ENCODE results near the gene CHRNA1. TPM values are rescaled to one million over a fixed set of nuclear protein-coding genes. Genes with fewer than 3 reads are reported as not detected.

The CHRNA1 gene
- total and polyA plus RNA-seq, 2 of the 13 experiments (the other 11 are each of a cell fraction or from before 2014, with no cell fraction given): not detected

DNA sequence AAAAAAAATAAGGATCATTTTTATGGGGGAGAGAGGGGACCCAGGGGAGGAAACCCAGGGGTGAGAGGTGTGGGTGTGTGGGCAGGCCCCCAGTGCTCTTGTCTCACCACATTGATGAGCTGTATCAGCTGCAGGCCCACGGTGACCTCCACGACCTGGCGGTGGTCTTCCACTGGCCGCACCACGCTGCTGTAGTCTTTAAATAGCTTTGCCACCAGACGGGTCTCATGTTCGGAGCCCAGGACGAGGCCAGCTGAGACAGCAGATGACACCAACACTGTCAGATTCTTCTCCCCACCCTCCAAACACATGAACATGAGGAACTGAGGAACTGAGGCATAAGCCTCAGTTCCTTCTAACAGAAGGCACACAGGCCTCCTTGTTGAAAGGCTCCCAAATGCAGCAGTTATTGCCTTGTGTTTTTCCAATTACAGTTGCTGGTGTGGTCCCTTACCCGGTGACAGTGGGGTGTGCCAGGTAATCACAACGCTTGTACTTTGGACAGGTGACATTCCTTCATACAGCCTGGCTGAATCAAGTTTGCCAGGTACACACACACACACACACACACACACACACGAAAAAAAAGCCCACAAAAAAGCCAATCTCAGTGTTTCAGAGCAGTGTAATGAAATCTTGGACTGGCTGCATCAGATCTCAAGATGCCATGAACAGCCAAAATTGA is 4.7 kb downstream of the CHRNA1 start (continued):
- TF ChIP-seq, protein P1, sequence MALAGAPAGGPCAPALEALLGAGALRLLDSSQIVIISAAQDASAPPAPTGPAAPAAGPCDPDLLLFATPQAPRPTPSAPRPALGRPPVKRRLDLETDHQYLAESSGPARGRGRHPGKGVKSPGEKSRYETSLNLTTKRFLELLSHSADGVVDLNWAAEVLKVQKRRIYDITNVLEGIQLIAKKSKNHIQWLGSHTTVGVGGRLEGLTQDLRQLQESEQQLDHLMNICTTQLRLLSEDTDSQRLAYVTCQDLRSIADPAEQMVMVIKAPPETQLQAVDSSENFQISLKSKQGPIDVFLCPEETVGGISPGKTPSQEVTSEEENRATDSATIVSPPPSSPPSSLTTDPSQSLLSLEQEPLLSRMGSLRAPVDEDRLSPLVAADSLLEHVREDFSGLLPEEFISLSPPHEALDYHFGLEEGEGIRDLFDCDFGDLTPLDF (CRISPR knock-in tag; IDR thresholded peaks at IDR 0.05): no peak
- TF ChIP-seq ASH2L (IDR thresholded peaks at IDR 0.05; ENCODE audit: insufficient read length, low read depth, low read length): no peak

DNA sequence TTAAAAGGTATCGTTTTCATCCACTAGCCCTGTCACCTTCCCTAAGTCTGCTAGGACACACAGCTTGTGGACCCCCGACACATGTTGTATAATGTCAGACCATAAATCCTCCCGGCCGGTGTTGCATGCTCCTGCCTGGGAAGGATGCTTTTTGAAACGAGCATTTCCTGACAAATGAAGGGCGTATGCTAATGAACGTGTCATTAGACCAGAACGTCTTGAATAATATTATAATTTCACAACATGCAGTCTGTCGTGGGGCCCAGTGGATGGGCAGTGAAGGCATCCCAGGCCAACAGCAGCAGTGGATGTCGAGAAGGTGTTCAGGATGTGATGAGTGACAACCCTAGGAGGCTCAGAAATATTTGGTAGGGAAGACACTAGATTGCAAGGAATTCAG is 7.5 kb downstream of the CHRNA1 start:
- H3K9ac ChIP-seq (ENCODE audit: insufficient read depth, low read depth, low read length): no peak overlapping the region
- FAIRE-seq (no peak), DNase-seq (ENCODE audit: low spot score) (no peak), ATAC-seq (no peak)
- no peak overlapping the region for H2AFZ ChIP-seq (ENCODE audit: low read length)
- no peak overlapping the region for H3K27ac ChIP-seq (ENCODE audit: extremely low read length, insufficient read depth, low read length)
- no peak overlapping the region for H3K4me2 ChIP-seq (ENCODE audit: low read depth, low read length)
- POLR2A ChIA-PET: no interaction called here
- BruUV-seq (replicated peaks): no TSS peak
- no peaks in the 10 kb centered on the region for H3K79me2 ChIP-seq (ENCODE audit: insufficient read depth, low read length)
- TF ChIP-seq ZNF619 (CRISPR knock-in tag; IDR thresholded peaks at IDR 0.05): no peak
- TF ChIP-seq ZNF589 (CRISPR knock-in tag; conservative IDR thresholded peaks at IDR 0.05): no peak
- TF ChIP-seq THAP11 (CRISPR knock-in tag; IDR thresholded peaks at IDR 0.05): no peak
- TF ChIP-seq ZNF816 (CRISPR knock-in tag; IDR thresholded peaks at IDR 0.05; ENCODE audit: borderline replicate concordance): no peak
- TF ChIP-seq SIN3A (IDR thresholded peaks at IDR 0.05; ENCODE audit: borderline replicate concordance, low read depth, low read length): no peak
- H3K4me1 ChIP-seq (ENCODE audit: insufficient read depth, low read length): no peaks in the 10 kb centered on the region
- H3K36me3 ChIP-seq (replicated peaks in 1 of 2; ENCODE audit: control insufficient read depth in 1 of 2, insufficient read depth in 2 of 2, low read length in 2 of 2): no peaks in the 10 kb centered on the region
- CTCF ChIA-PET (ENCODE audit: low intra/inter-chr PET ratio, low total read pairs): no interaction called here
- H4K20me1 ChIP-seq (ENCODE audit: insufficient read depth, low read length): no peaks in the 10 kb centered on the region
- WGBS (ENCODE audit: low lambda C conversion rate): 42% methylated on average over 10 of the region's 10 CpGs
- H3K9me3 ChIP-seq (ENCODE audit: low read length): no peaks in the 10 kb centered on the region
- intact Hi-C loops (cut with micrococcal nuclease; ENCODE audit: unreplicated experiment): no loop called here
- H3K27me3 ChIP-seq (ENCODE audit: control insufficient read depth in 1 of 2, insufficient read depth in 2 of 2, low read length in 2 of 2): peaks cover 0 to 18% of the 10 kb centered on the region in 2 experiments; a peak in 4 of 5 replicates
- in situ Hi-C loops (cut with HindIII; ENCODE audit: extremely low pct_ligation_motif_present, low pct_unique_long_range_greater_than_20kb): no loop called here
- no peak overlapping the region for H3K4me3 ChIP-seq (replicated peaks in 1 of 3; ENCODE audit: insufficient read depth in 1 of 3, low read depth in 2 of 3, low read length in 3 of 3)
